HepG2 (cell line): Measurements from ENCODE around the gene SLC39A1. TPM values are rescaled to one million over a fixed set of nuclear protein-coding genes. Genes with fewer than 3 reads are reported as not detected.

Experiments used
- ATAC-seq: fragments of 200-7000 bp; cut with Tn5 transposase; 3 replicates; pipeline ENCODE4 v1.9.1; 2020; ENCODE audit warnings: mild to moderate bottlenecking, moderate library complexity
- BruUV-seq: library from RNA; stranded (reverse); fragments of 400-500 nt; replicated peaks from 2 replicates; lab custom pipeline; 2021; lab: Mats Ljungman, UMichigan
- CTCF ChIA-PET: fragments of 300-600 bp; formaldehyde crosslinking; extraction: SDS; loops from one replicate; lab custom pipeline; 2021; ENCODE audit warnings: low total read pairs, inconsistent platforms, low intra/inter-chr PET ratio; lab: Yijun Ruan, JAX
- POLR2A ChIA-PET: fragments of 350-600 bp; sonication (Branson Sonifier 250); formaldehyde crosslinking; loops from one replicate; lab custom pipeline; 2020; ENCODE audit warnings: antibody characterized with exemption, inconsistent platforms; lab: Yijun Ruan, JAX
- DNase-seq: peaks from one replicate; pipeline ENCODE4 v3.0.0-alpha.2; 2015; ENCODE audit warnings: low spot score
- FAIRE-seq: peaks from 3 replicates; lab custom pipeline; 2011; peaks lifted over from hg19 to GRCh38; lab: Jason Lieb, UNC
- H2AFZ ChIP-seq: one replicate; pipeline ENCODE4 v1.6.1; 2011; ENCODE audit warnings: low read length, inconsistent platforms
- H3K27ac ChIP-seq: fragments of 300-600 bp; 3 replicates; pipeline ENCODE4 v1.8.0; 2011; ENCODE audit warnings: mixed run types, mild to moderate bottlenecking, mixed read lengths, low read length, inconsistent platforms; ENCODE audit not compliant: insufficient read depth; ENCODE audit errors: extremely low read length
- H3K27me3 ChIP-seq, 2 experiments: fragments of 200-600 bp in 1 of 2; 2 replicates in 1 of 2; 3 replicates in 1 of 2; pipeline versions ENCODE4 v1.6.0 to v1.8.0; 2011; ENCODE audit warnings: low read length in 2 of 2, mild to moderate bottlenecking in 2 of 2, moderate library complexity in 2 of 2, inconsistent platforms in 1 of 2; ENCODE audit not compliant: insufficient read depth in 2 of 2, control insufficient read depth in 1 of 2
- H3K36me3 ChIP-seq, 2 experiments: fragments of 200-600 bp in 1 of 2; replicated peaks in 1 of 2; 2 replicates in 1 of 2; 3 replicates in 1 of 2; pipeline versions ENCODE4 v1.5.1 to v1.8.0; 2011; ENCODE audit warnings: low read length in 2 of 2, inconsistent platforms in 1 of 2; ENCODE audit not compliant: insufficient read depth in 2 of 2, control insufficient read depth in 1 of 2
- H3K4me1 ChIP-seq: 2 replicates; pipeline ENCODE4 v1.5.1; 2012; ENCODE audit warnings: low read length, inconsistent platforms; ENCODE audit not compliant: insufficient read depth
- H3K4me2 ChIP-seq: 2 replicates; pipeline ENCODE4 v1.6.0; 2011; ENCODE audit warnings: low read depth, low read length, inconsistent platforms
- H3K4me3 ChIP-seq, 3 experiments: fragments of 200-600 bp in 1 of 3; sonication (generic), shearing (Covaris generic) in 1 of 3; replicated peaks in 1 of 3; 2 replicates each; pipeline ENCODE4 v1.5.1; 2011 to 2016; ENCODE audit warnings: low read length in 3 of 3, inconsistent platforms in 2 of 3, low read depth in 2 of 3, mild to moderate bottlenecking in 2 of 3, control low read depth in 1 of 3, mixed read lengths in 1 of 3; ENCODE audit not compliant: insufficient read depth in 1 of 3
- H3K79me2 ChIP-seq: one replicate; pipeline ENCODE4 v1.6.1; 2011; ENCODE audit warnings: low read length, inconsistent platforms; ENCODE audit not compliant: insufficient read depth
- H3K9ac ChIP-seq: 2 replicates; pipeline ENCODE4 v1.6.0; 2011; ENCODE audit warnings: mild to moderate bottlenecking, low read depth, low read length, inconsistent platforms; ENCODE audit not compliant: insufficient read depth
- H3K9me3 ChIP-seq: 2 replicates; pipeline ENCODE4 v1.5.1; 2012; ENCODE audit warnings: mild to moderate bottlenecking, low read length
- H4K20me1 ChIP-seq: 2 replicates; pipeline ENCODE4 v1.6.0; 2011; ENCODE audit warnings: inconsistent platforms, mild to moderate bottlenecking, low read length, moderate library complexity; ENCODE audit not compliant: insufficient read depth
- BRD4 ChIP-seq: sonication (generic); formaldehyde crosslinking; IDR thresholded peaks from 2 replicates; pipeline ENCODE4 v1.4.0; 2020; ENCODE audit warnings: missing genetic modification reagents
- FOXK1 ChIP-seq: sonication (generic); formaldehyde crosslinking; IDR thresholded peaks from 2 replicates; pipeline ENCODE4 v1.4.0; 2020; ENCODE audit warnings: low read depth, missing genetic modification reagents, borderline replicate concordance
- MED13 ChIP-seq: sonication (generic); formaldehyde crosslinking; IDR thresholded peaks from 2 replicates; pipeline ENCODE4 v1.5.0; 2020; ENCODE audit warnings: missing genetic modification reagents
- RBM39 ChIP-seq: fragments of 200-400 bp; formaldehyde crosslinking; IDR thresholded peaks from one replicate; pipeline ENCODE4 v1.6.1; 2018; ENCODE audit warnings: antibody characterized with exemption, mild to moderate bottlenecking, low read depth, low read length; ENCODE audit not compliant: poor library complexity, severe bottlenecking
- SIX4 ChIP-seq: sonication (generic); formaldehyde crosslinking; IDR thresholded peaks from 2 replicates; pipeline ENCODE4 v1.4.0; 2020; ENCODE audit warnings: missing genetic modification reagents
- ZFAT ChIP-seq: sonication (generic); formaldehyde crosslinking; conservative IDR thresholded peaks from 2 replicates; pipeline ENCODE4 v1.8.1; 2023; ENCODE audit warnings: missing genetic modification reagents, inconsistent platforms
- ZNF292 ChIP-seq: sonication (generic); formaldehyde crosslinking; IDR thresholded peaks from 2 replicates; pipeline ENCODE4 v1.8.1; 2022; ENCODE audit warnings: mild to moderate bottlenecking, low read depth, missing genetic modification reagents, borderline replicate concordance
- ZNF547 ChIP-seq: sonication (generic); formaldehyde crosslinking; IDR thresholded peaks from 2 replicates; pipeline ENCODE4 v1.5.1; 2020; ENCODE audit warnings: mild to moderate bottlenecking, missing genetic modification reagents
- ZSCAN20 ChIP-seq: sonication (generic); formaldehyde crosslinking; IDR thresholded peaks from 2 replicates; pipeline ENCODE4 v1.4.0; 2020; ENCODE audit warnings: missing genetic modification reagents, mild to moderate bottlenecking, borderline replicate concordance
- WGBS: methylation state at CpG from one replicate; pipeline ENCODE4 v1.1.6; 2017; ENCODE audit warnings: low lambda C conversion rate; 5-methylcytosine and 5-hydroxymethylcytosine counted together
- in situ Hi-C: cut with HindIII; loops from 2 replicates; pipeline ENCODE4 v1.10.0; 2017; ENCODE audit warnings: low pct_unique_long_range_greater_than_20kb; ENCODE audit not compliant: extremely low pct_ligation_motif_present
- intact Hi-C: fragments of 100-400 bp; cut with micrococcal nuclease; formaldehyde crosslinking; loops from one replicate; pipeline ENCODE4 v1.10.0; 2022; ENCODE audit not compliant: unreplicated experiment
- polyA plus RNA-seq, 8 experiments: library from polyadenylated mRNA; depleted of rRNA in 3 of 8; stranded (reverse) in 7 of 8; unstranded in 1 of 8; fragments of >200 nt; fragmentation: Illumina TruSeq in 4 of 8; extraction: Trizol in 4 of 8; gene quantifications; 2 replicates each; pipeline versions ENCODE4 v1.2.1 to v1.2.3, GENCODE V29; 2011 to 2016; ENCODE audit warnings: low read depth in 4 of 8, missing spikeins in 1 of 8, mixed read lengths in 1 of 8; ENCODE audit not compliant: insufficient read depth in 1 of 8
- total RNA-seq, 5 experiments: library from RNA; depleted of rRNA; stranded (reverse); fragments of >200 nt; fragmentation: Illumina TruSeq; extraction: Trizol; gene quantifications; 2 replicates each; pipeline ENCODE4 v1.2.3, GENCODE V29; 2016; ENCODE audit warnings: low read depth in 1 of 5
- TF ChIP-seq, protein P1 (sequence below): sonication (generic); formaldehyde crosslinking; IDR thresholded peaks from 2 replicates; pipeline ENCODE4 v1.4.0; 2020; ENCODE audit warnings: missing genetic modification reagents, borderline replicate concordance
- TF ChIP-seq, protein P2 (sequence below): sonication (generic); formaldehyde crosslinking; IDR thresholded peaks from 2 replicates; pipeline ENCODE4 v1.8.0; 2022; ENCODE audit warnings: missing genetic modification reagents, mild to moderate bottlenecking, borderline replicate concordance

SLC39A1 gene
- total and polyA plus RNA-seq, 2 of the 13 experiments (the other 11 are each of a cell fraction or from before 2014, with no cell fraction given), result 71.2 to 78.4 TPM

DNA sequence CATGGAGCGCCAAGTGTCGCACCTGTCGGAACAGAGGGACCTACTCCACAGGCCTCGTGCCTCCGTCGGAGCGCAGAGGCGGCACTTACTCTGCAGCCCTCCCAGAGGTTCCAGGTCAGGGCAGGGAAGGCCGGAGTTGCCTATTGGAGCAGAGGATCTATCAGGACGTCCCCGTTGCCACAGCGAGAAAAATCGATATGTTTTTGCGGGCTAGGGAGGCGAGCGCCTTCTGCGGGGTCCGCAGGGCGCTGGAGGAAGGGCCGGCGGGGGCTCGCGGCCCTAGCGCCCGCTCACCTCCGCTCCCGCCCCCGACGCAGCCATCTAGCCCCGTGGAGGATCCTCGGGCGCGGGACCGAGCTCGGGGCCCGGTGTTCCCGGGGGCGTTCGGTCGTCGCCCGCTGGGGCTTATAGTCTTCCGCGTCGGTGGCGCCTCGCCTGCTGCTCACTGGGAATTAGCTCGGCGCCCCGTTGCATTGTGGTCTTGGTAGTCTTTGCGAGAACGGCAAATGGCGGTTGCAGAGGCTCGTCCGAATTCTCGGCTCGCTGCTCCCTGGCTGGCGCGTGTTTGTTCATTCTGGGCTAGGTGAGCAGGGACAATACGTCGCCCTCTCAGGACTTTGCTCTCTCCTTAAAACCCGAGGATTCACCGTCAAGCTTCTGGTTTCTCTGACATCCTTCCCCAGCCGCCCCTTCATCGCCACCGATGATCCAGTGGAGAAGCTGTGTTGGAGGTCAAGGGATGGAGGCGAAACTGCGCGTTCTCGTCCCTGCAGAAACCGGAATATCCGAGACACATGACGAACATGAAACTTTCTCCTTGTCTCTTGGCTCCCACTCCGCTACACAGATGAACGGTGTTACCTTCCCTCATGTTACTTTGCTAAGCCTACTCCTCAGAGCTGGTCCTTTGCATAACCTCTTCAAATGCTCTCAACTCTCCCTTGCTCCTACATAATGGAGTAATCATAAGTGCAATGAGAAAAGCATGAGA lies 14.2 kb upstream of the SLC39A1 start, which contains the start of gene JTB (continued):
- TF ChIP-seq FOXK1, result peak; percentile 84; the same call in 1 of the 2 replicates

DNA sequence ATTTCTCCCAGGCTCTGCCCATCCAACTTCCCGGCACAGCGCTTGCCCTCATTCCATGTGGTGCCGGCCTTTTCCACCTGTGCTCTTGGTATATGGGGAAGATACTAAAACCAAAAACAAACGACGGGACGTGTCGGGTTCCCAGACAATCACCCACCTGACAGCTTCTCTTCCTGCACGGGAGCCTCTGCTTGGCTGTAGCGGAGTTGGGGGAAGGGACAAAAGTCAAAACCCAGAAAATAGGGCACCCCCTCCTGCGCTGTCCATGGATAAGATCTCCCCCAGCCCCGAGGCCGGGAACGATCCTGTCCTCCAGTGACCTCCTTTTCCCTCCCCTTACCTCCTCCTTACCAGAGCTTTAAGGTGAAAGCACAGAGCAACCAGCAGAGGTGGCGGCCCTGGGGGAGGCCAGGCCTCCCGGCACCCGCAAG lies 13.5 kb upstream of the SLC39A1 start:
- FAIRE-seq (no peak), ATAC-seq (no peak), DNase-seq (no peak)
- H3K4me1 ChIP-seq, result peaks cover 25% of the 10 kb centered on the region
- intact Hi-C loops, result no loop called here
- peak overlapping the region; percentile 88 for H3K9ac ChIP-seq
- peaks cover 16% of the 10 kb centered on the region for H3K79me2 ChIP-seq
- ChIA-PET CTCF (no interaction called here), POLR2A (interaction anchor here (0.9 to 4.4 kb wide), 13 partner anchors 10 to 249 kb away, joined by 3 to 209 read pairs (median 13); partner anchors contain the start of genes CREB3L4, CRTC2, DENND4B and GATAD2B)
- H3K27ac ChIP-seq, result peak overlapping the region; percentile 88
- H3K9me3 ChIP-seq, result no peaks in the 10 kb centered on the region
- in situ Hi-C loops, result no loop called here
- WGBS, result 0% methylated on average over 13 of the region's 16 CpGs
- no TSS peak for BruUV-seq
- no peak overlapping the region for H2AFZ ChIP-seq
- H4K20me1 ChIP-seq, result no peaks in the 10 kb centered on the region
- peaks cover 1 to 19% of the 10 kb centered on the region in 2 experiments; a peak in 4 of 5 replicates for H3K36me3 ChIP-seq
- H3K4me3 ChIP-seq, result peak overlapping the region; percentile 72 to 79 (median 77)
- H3K4me2 ChIP-seq, result peak overlapping the region; percentile 97
- no peaks in the 10 kb centered on the region for H3K27me3 ChIP-seq
- TF ChIP-seq SIX4 (peak; percentile 20; the same call in 1 of the 2 replicates), ZSCAN20 (CRISPR knock-in tag) (peak; percentile 82; the same call in 1 of the 2 replicates), MED13 (CRISPR knock-in tag) (peak; percentile 62; the same call in 1 of the 2 replicates), ZNF547 (CRISPR knock-in tag) (no peak), ZFAT (CRISPR knock-in tag) (0 out of 2 replicates have a peak, but pooled peaks have one; percentile 50), RBM39 (peak; percentile 6), BRD4 (CRISPR knock-in tag) (peak; percentile 47; the same call in 1 of the 2 replicates), ZNF292 (CRISPR knock-in tag) (no peak)
- TF ChIP-seq, protein P1, sequence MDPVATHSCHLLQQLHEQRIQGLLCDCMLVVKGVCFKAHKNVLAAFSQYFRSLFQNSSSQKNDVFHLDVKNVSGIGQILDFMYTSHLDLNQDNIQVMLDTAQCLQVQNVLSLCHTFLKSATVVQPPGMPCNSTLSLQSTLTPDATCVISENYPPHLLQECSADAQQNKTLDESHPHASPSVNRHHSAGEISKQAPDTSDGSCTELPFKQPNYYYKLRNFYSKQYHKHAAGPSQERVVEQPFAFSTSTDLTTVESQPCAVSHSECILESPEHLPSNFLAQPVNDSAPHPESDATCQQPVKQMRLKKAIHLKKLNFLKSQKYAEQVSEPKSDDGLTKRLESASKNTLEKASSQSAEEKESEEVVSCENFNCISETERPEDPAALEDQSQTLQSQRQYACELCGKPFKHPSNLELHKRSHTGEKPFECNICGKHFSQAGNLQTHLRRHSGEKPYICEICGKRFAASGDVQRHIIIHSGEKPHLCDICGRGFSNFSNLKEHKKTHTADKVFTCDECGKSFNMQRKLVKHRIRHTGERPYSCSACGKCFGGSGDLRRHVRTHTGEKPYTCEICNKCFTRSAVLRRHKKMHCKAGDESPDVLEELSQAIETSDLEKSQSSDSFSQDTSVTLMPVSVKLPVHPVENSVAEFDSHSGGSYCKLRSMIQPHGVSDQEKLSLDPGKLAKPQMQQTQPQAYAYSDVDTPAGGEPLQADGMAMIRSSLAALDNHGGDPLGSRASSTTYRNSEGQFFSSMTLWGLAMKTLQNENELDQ (CRISPR knock-in tag), result 0 out of 2 replicates have a peak, but pooled peaks have one; percentile 37
- TF ChIP-seq, protein P2, sequence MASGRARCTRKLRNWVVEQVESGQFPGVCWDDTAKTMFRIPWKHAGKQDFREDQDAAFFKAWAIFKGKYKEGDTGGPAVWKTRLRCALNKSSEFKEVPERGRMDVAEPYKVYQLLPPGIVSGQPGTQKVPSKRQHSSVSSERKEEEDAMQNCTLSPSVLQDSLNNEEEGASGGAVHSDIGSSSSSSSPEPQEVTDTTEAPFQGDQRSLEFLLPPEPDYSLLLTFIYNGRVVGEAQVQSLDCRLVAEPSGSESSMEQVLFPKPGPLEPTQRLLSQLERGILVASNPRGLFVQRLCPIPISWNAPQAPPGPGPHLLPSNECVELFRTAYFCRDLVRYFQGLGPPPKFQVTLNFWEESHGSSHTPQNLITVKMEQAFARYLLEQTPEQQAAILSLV (CRISPR knock-in tag), result 0 out of 2 replicates have a peak, but pooled peaks have one; percentile 10
